Left lung (tissue), 10 donors: ENCODE measurements around the gene SENP8. TPM values are rescaled to one million over a fixed set of nuclear protein-coding genes. Genes with fewer than 3 reads are reported as not detected.
A peak's percentile ranks its signal among the peaks of the same experiment; 100 is the strongest.

ENCODE experiments used
- ATAC-seq: fragments of 200-7000 bp; cut with Tn5 transposase; one replicate; pipeline ENCODE4 v1.9.1; 2020; ENCODE audit warnings: moderate library complexity
- DNase-seq, 4 donors: peaks; one replicate each; pipeline ENCODE4 v3.0.0-alpha.2; 2013 to 2020
- H3K27ac ChIP-seq, 2 donors: fragments of 200-600 bp; sonication (generic) in 1 of 2; one replicate each; pipeline versions ENCODE4 v1.5.0 to v1.8.0; 2020 to 2021
- H3K27me3 ChIP-seq, 2 donors: fragments of 200-600 bp; sonication (generic) in 1 of 2; one replicate each; pipeline versions ENCODE4 v1.5.0 to v1.8.0; 2020 to 2021
- H3K36me3 ChIP-seq, 2 donors: fragments of 200-600 bp; sonication (generic) in 1 of 2; one replicate each; pipeline versions ENCODE4 v1.5.0 to v1.8.0; 2020 to 2021
- H3K4me1 ChIP-seq, 2 donors: fragments of 200-600 bp; one replicate each; pipeline ENCODE4 v1.8.0; 2021
- H3K4me3 ChIP-seq, 2 donors: fragments of 200-600 bp; sonication (generic) in 1 of 2; one replicate each; pipeline versions ENCODE4 v1.5.0 to v1.8.0; 2020 to 2021; ENCODE audit warnings: mild to moderate bottlenecking in 1 of 2
- H3K9me3 ChIP-seq, 2 donors: fragments of 200-600 bp; sonication (generic) in 1 of 2; one replicate each; pipeline versions ENCODE4 v1.5.0 to v1.8.0; 2020 to 2021
- intact Hi-C, 2 donors: fragments of 100-400 bp; cut with DNase I; formaldehyde crosslinking; loops; one replicate each; pipeline versions ENCODE4 v1.11.2 to v1.14.2; 2022
- polyA plus RNA-seq, 6 donors: library from polyadenylated mRNA; unstranded; fragments of 120-200 nt; gene quantifications; one replicate each; pipeline ENCODE4 v1.2.1, GENCODE V29; 2013; ENCODE audit not compliant: insufficient read length in 6 of 6
- total RNA-seq, 2 donors: library from RNA; stranded (reverse); fragmentation: NEBNext Ultra II Directional; extraction: Animal tissue kit (Norgen Biotek cat#: 25700); gene quantifications; one replicate each; pipeline ENCODE4 v1.2.1, GENCODE V29; 2021
- TF ChIP-seq, protein P1 (sequence below), 2 donors: fragments of 200-600 bp; sonication (generic) in 1 of 2; IDR thresholded peaks; one replicate each; pipeline versions ENCODE4 v1.5.0 to v1.8.0; 2021; ENCODE audit warnings: antibody characterized with exemption in 2 of 2
- donor health status: DM: no; HTN: yes; CAD: no.
- donor health status: DM: no; HTN: no; CAD: no.

Gene SENP8
- total and polyA plus RNA-seq, 8 donors, result 3.1 to 4.9 (median 4.2) TPM

DNA sequence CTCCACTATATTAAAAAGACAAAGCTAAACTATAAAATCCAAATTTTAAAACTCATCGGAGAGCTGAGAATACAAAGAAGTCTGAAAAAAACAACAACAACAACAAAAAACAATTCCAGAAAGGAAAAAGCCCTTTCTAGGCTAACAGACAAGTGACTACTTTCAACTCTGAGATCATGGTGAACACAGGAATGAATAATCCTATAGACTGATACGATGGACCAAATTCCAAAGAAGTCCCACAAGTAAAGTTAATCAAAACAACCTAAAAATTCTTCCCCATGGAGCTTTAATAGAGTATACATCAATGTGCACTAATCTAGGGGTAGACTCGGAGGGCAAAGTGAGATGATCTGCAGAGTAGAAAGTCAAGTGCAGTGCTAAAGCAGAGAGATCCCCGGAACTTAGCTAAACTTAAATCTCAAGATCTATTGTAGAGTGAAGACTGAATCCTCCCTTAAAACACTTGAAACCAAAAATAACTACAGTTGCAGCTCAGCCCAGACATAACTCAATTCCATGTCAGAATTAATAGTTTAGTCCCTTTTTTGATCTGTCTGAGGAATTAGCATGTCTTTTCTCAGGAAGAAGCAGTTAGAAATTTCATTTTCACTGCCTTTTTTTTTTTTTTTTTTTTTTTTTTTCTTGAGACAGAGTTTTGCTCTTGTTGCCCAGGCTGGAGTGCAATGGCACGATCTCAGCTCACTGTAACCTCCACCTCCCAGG lies 43.7 kb upstream of the SENP8 start:
- no peaks in the 10 kb centered on the region for H3K4me1 ChIP-seq
- intact Hi-C loops, result no loop called here
- no peaks in the 10 kb centered on the region for H3K27me3 ChIP-seq
- H3K36me3 ChIP-seq, result no peaks in the 10 kb centered on the region
- no peak overlapping the region for H3K27ac ChIP-seq
- TF ChIP-seq, protein P1, sequence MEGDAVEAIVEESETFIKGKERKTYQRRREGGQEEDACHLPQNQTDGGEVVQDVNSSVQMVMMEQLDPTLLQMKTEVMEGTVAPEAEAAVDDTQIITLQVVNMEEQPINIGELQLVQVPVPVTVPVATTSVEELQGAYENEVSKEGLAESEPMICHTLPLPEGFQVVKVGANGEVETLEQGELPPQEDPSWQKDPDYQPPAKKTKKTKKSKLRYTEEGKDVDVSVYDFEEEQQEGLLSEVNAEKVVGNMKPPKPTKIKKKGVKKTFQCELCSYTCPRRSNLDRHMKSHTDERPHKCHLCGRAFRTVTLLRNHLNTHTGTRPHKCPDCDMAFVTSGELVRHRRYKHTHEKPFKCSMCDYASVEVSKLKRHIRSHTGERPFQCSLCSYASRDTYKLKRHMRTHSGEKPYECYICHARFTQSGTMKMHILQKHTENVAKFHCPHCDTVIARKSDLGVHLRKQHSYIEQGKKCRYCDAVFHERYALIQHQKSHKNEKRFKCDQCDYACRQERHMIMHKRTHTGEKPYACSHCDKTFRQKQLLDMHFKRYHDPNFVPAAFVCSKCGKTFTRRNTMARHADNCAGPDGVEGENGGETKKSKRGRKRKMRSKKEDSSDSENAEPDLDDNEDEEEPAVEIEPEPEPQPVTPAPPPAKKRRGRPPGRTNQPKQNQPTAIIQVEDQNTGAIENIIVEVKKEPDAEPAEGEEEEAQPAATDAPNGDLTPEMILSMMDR (IDR thresholded peaks at IDR 0.05), result no peak
- no peak for ATAC-seq
- no peak overlapping the region for H3K4me3 ChIP-seq
- no peaks in the 10 kb centered on the region for H3K9me3 ChIP-seq
- DNase-seq, result no peak

DNA sequence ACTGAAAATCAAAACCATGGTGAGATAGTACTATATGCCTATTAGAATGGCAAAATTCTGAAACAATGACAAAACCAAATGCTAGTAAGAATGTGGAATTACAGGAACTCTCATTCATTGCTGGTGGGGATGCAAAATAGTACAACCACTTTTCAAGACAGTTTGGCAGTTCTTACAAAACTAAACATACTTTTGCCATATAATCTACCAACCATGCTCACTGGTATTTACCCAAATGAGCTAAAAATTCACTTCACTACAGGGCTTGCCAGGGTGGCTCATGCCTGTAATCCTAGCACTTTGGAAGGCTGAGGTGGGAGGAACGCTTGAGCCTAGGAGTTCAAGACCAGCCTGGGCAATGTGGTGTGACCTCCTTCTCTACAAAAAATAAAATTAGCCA lies 40.3 kb upstream of the SENP8 start:
- H3K27ac ChIP-seq, result no peak overlapping the region
- intact Hi-C loops, result no loop called here
- no peak for ATAC-seq

DNA sequence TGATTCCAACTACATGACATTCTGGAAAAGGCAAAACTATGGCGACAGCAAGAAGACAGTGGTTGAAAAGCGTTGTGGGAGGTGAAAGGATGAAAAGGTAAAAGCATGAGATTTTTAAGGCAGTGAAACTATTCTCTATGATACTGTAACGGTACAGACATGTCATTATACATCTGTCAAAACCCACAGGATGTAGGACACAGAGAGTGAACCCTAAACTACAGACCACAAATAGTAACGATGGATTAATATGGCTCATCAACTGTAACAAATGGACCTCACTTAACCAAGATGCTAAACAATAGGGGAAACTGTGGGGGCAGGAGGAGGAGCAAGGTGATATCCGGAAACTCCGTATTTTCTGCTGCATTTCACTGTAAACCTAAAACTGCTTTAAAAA lies 39.3 kb upstream of the SENP8 start:
- intact Hi-C loops, result no loop called here
- Histone ChIP-seq H3K27me3 (no peaks in the 10 kb centered on the region), H3K4me3 (no peak overlapping the region), H3K36me3 (no peaks in the 10 kb centered on the region), H3K4me1 (no peaks in the 10 kb centered on the region), H3K9me3 (no peaks in the 10 kb centered on the region), H3K27ac (no peak overlapping the region)
- DNase-seq (no peak), ATAC-seq (no peak)
- TF ChIP-seq, protein P1 (IDR thresholded peaks at IDR 0.05), result no peak

More for the DNA sequence above, 40.3 kb upstream of the SENP8 start:
- TF ChIP-seq, protein P1 (IDR thresholded peaks at IDR 0.05), result no peak
- H3K4me1 ChIP-seq, result no peaks in the 10 kb centered on the region
- no peak for DNase-seq
- no peaks in the 10 kb centered on the region for H3K36me3 ChIP-seq
- no peak overlapping the region for H3K4me3 ChIP-seq
- H3K27me3 ChIP-seq, result no peaks in the 10 kb centered on the region
- no peaks in the 10 kb centered on the region for H3K9me3 ChIP-seq

DNA sequence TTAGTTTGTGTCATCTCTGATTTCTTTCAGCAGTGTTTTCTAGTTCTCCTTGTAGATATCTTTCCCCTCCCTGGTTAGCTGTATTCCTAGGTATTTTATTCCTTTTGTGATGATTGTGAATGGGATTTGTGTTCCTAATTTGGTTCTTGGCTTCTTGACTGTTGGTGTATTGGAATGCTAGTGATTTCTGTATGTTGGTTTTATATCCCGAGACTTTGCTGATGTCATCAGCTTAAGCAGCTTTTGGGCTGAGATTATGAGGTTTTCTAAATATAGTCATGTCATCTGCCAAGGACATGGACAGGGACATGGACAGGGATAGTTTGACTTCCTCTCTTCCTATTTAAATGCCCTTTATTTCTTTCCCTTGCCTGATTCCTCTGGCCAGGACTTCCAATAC lies 36.0 kb upstream of the SENP8 start:
- Histone ChIP-seq H3K4me1 (no peaks in the 10 kb centered on the region), H3K4me3 (no peak overlapping the region), H3K27ac (no peak overlapping the region), H3K27me3 (no peaks in the 10 kb centered on the region), H3K36me3 (no peaks in the 10 kb centered on the region), H3K9me3 (no peaks in the 10 kb centered on the region)
- TF ChIP-seq, protein P1 (IDR thresholded peaks at IDR 0.05), result no peak
- DNase-seq, result no peak
- intact Hi-C loops, result no loop called here
- no peak for ATAC-seq

DNA sequence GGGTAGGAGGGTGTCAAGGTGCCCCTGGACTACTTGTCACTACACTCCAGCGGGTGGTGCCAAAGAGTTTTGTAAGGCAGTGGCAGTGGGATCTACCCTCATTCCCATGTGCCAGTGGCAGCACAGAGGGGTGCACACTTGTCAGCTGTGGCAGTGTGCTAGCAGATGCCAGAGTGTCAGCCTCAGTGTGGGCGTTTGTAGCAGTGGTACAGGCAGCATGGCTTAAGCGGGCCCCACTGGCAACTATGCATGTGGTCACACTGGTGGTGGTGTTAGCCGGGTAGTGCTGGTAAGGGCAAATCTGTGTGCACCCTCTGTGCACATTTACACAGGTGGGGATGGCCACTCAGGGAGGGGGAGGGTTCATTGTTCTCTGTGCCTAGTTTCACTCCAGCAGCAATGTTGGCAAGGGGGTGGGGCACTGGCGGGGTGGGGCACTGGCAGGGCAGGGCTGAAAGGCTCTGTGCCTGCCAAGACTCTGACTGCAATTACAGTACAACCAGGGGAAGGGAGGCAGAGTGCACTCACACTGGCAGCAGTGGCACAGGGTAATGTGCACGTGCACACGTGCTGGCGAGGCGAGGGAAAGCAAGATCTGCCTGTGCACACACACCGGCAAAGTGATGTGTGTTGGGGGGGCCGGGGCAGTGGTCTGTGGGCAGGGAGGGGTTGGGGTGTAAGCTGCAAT lies 32.0 kb upstream of the SENP8 start:
- Histone ChIP-seq H3K36me3 (no peaks in the 10 kb centered on the region), H3K4me1 (no peaks in the 10 kb centered on the region), H3K27me3 (no peaks in the 10 kb centered on the region), H3K4me3 (no peak overlapping the region), H3K9me3 (no peaks in the 10 kb centered on the region), H3K27ac (no peak overlapping the region)
- TF ChIP-seq, protein P1 (IDR thresholded peaks at IDR 0.05), result no peak
- intact Hi-C loops, result no loop called here
- peak; percentile 83 for ATAC-seq
- DNase-seq, result peak in 2 of 4 donors; percentile 41 to 55
